GM18505 (cell line): ENCODE data around the gene ZNF366.

ENCODE experiments used
- ATAC-seq: cut with Tn5 transposase; IDR thresholded peaks from one replicate; pipeline ENCODE4 v1.9.1; 2021; ENCODE audit not compliant: unreplicated experiment
- POLR2A ChIP-seq: IDR thresholded peaks from 4 replicates; pipeline ENCODE4 v1.6.1; 2011; ENCODE audit warnings: borderline replicate concordance; ENCODE audit not compliant: insufficient read depth, insufficient read length; ENCODE audit errors: extremely low read depth

Gene ZNF366

GRCh38 chr5:72394688-72395087 is 112.5 kb downstream of the ZNF366 start:
- no peak for TF ChIP-seq POLR2A
- ATAC-seq = no peak

- no peak for TF ChIP-seq POLR2A
- no peak for ATAC-seq
Measured at GRCh38 chr5:72393052-72393451, 114.2 kb downstream of the ZNF366 start.
